ENCODE measurements around the gene NBL1.

DNA sequence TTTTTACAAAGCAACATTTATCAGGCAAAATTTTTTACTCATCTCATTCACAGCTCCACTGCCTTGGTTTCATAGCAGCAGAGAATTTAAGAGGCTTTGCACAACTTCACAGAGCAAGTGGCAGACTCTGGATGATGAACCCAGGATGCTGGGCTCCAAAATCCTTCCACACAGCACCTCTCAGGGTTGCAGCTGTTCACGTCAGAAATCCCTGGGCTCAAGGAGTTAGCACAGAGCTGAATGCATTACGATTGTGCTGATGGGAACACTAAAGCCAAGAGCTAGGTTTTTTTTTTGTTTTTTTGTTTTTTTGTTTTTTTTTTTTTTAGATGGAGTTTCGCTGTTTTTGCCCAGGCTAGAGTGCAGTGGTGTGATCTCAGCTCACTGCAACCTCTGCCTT, 18.2 kb downstream of the NBL1 start:
- TF ChIP-seq, protein P1, sequence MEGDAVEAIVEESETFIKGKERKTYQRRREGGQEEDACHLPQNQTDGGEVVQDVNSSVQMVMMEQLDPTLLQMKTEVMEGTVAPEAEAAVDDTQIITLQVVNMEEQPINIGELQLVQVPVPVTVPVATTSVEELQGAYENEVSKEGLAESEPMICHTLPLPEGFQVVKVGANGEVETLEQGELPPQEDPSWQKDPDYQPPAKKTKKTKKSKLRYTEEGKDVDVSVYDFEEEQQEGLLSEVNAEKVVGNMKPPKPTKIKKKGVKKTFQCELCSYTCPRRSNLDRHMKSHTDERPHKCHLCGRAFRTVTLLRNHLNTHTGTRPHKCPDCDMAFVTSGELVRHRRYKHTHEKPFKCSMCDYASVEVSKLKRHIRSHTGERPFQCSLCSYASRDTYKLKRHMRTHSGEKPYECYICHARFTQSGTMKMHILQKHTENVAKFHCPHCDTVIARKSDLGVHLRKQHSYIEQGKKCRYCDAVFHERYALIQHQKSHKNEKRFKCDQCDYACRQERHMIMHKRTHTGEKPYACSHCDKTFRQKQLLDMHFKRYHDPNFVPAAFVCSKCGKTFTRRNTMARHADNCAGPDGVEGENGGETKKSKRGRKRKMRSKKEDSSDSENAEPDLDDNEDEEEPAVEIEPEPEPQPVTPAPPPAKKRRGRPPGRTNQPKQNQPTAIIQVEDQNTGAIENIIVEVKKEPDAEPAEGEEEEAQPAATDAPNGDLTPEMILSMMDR (IDR thresholded peaks at IDR 0.05; ENCODE audit: low read depth, low read length, missing input control) = no peak
- no peak for TF ChIP-seq RAD21 (IDR thresholded peaks at IDR 0.05)
